IPS DF 4.7 (cell line): ENCODE measurements around the gene PCDHB10.
"Not testable (repeated sequence)": the region's sequence is repeated elsewhere in the genome, so short reads cannot be mapped to it uniquely, and the experiment has no call there.

Experiments
- DNase-seq: peaks from one replicate; pipeline ENCODE4 v3.0.0-alpha.2; 2013; ENCODE audit warnings: low spot score; ENCODE audit errors: extremely low read depth

PCDHB10 gene

GRCh38 chr5:141186897-141187512 is 5.1 kb upstream of the PCDHB10 start, which contains the start of gene PCDHB9:
Gene PCDHB9, plus strand, starts transcription at chr5:141187161. Its CDS starts 158 bp downstream, at chr5:141187319.
- DNase-seq: no peak

- not testable (repeated sequence) for DNase-seq
These were observed 3.5 kb upstream of the PCDHB10 start for GRCh38 chr5:141188682-141189081.

DNA sequence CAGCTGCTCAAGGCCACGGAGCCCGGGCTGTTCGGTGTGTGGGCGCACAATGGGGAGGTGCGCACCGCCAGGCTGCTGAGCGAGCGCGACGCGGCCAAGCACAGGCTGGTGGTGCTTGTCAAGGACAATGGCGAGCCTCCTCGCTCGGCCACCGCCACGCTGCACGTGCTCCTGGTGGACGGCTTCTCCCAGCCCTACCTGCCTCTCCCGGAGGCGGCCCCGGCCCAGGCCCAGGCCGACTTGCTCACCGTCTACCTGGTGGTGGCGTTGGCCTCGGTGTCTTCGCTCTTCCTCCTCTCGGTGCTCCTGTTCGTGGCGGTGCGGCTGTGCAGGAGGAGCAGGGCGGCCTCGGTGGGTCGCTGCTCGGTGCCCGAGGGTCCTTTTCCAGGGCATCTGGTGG is 3.0 kb upstream of the PCDHB10 start:
- not testable (repeated sequence) for DNase-seq

DNA sequence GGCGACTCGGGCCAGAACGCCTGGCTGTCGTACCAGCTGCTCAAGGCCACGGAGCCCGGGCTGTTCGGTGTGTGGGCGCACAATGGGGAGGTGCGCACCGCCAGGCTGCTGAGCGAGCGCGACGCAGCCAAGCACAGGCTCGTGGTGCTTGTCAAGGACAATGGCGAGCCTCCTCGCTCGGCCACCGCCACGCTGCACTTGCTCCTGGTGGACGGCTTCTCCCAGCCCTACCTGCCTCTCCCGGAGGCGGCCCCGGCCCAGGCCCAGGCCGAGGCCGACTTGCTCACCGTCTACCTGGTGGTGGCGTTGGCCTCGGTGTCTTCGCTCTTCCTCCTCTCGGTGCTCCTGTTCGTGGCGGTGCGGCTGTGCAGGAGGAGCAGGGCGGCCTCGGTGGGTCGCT is 2.2 kb downstream of the PCDHB10 start:
- DNase-seq: not testable (repeated sequence)

DNA sequence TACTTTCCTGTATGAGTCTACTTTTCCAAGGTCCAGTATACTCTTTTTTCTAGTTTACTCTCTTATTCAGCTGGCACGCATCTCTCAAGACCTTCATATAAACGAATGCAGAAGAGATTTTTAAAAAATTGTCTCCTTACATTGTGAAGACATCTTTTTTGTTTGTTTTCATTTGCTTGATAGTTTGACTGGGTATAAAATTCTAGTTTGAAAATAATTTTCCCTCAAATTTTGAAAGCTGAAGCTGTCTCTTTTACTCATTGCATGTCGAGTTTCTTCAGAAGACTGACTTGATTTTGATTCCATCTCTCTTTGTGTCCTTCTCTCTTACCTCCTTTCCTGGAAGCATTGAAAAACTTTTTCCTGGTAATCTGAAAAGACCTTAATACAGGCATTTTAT is 4.2 kb downstream of the PCDHB10 start:
- no peak for DNase-seq

GRCh38 chr5:141199359-141200235 is 7.4 kb downstream of the PCDHB10 start, which contains the start of gene PCDHB11:
Gene PCDHB11, plus strand, starts transcription at chr5:141199627. Its CDS starts 148 bp downstream, at chr5:141199775.
- no peak for DNase-seq

DNA sequence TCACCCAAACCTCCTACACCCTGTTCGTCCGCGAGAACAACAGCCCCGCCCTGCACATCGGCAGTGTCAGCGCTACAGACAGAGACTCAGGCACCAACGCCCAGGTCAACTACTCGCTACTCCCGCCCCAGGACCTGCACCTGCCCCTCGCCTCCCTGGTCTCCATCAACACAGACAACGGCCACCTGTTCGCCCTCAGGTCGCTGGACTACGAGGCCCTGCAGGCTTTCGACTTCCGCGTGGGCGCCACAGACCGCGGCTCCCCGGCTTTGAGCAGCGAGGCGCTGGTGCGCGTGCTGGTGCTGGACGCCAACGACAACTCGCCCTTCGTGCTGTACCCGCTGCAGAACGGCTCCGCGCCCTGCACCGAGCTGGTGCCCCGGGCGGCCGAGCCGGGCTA is 9.0 kb downstream of the PCDHB10 start:
- not testable (repeated sequence) for DNase-seq

DNA sequence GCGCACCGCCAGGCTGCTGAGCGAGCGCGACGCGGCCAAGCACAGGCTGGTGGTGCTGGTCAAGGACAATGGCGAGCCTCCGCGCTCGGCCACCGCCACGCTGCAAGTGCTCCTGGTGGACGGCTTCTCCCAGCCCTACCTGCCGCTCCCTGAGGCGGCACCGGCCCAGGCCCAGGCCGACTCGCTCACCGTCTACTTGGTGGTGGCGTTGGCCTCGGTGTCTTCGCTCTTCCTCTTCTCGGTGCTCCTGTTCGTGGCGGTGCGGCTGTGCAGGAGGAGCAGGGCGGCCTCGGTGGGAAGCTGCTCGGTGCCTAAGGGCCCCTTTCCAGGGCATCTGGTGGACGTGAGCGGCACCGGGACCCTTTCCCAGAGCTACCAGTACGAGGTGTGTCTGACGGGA is 9.5 kb downstream of the PCDHB10 start:
- DNase-seq: not testable (repeated sequence)

- no peak for DNase-seq
These were observed 16.3 kb downstream of the PCDHB10 start, which contains the start of gene PCDHB12 for GRCh38 chr5:141208478-141208877. Gene PCDHB12, plus strand, starts transcription at chr5:141208719. Its CDS starts 189 bp downstream, at chr5:141208908.

DNA sequence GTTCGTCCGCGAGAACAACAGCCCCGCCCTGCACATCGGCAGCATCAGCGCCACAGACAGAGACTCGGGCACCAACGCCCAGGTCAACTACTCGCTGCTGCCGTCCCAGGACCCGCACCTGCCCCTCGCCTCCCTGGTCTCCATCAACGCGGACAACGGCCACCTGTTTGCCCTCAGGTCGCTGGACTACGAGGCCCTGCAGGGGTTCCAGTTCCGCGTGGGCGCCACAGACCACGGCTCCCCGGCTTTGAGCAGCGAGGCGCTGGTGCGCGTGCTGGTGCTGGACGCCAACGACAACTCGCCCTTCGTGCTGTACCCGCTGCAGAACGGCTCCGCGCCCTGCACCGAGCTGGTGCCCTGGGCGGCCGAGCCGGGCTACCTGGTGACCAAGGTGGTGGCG is 18.1 kb downstream of the PCDHB10 start:
- not testable (repeated sequence) for DNase-seq

DNA sequence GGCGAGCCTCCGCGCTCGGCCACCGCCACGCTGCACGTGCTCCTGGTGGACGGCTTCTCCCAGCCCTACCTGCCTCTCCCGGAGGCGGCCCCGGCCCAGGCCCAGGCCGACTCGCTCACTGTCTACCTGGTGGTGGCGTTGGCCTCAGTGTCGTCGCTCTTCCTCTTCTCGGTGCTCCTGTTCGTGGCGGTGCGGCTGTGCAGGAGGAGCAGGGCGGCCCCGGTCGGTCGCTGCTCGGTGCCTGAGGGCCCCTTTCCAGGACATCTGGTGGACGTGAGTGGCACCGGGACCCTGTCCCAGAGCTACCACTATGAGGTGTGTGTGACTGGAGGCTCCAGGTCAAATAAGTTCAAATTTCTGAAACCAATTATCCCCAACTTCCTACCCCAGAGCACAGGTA is 18.7 kb downstream of the PCDHB10 start:
- not testable (repeated sequence) for DNase-seq

- DNase-seq: not testable (repeated sequence)
These were observed 21.6 kb downstream of the PCDHB10 start, which contains the start of gene PCDHB13 for GRCh38 chr5:141213656-141214339. Gene PCDHB13, plus strand, starts transcription at chr5:141213919. Its CDS starts 205 bp downstream, at chr5:141214124.

GRCh38 chr5:141214583-141214982 is 22.4 kb downstream of the PCDHB10 start:
- DNase-seq: not testable (repeated sequence)

DNA sequence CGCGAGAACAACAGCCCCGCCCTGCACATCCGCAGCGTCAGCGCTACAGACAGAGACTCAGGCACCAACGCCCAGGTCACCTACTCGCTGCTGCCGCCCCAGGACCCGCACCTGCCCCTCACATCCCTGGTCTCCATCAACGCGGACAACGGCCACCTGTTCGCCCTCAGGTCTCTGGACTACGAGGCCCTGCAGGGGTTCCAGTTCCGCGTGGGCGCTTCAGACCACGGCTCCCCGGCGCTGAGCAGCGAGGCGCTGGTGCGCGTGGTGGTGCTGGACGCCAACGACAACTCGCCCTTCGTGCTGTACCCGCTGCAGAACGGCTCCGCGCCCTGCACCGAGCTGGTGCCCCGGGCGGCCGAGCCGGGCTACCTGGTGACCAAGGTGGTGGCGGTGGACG is 23.4 kb downstream of the PCDHB10 start:
- not testable (repeated sequence) for DNase-seq

GRCh38 chr5:141216035-141216434 is 23.9 kb downstream of the PCDHB10 start:
- DNase-seq: not testable (repeated sequence)

DNA sequence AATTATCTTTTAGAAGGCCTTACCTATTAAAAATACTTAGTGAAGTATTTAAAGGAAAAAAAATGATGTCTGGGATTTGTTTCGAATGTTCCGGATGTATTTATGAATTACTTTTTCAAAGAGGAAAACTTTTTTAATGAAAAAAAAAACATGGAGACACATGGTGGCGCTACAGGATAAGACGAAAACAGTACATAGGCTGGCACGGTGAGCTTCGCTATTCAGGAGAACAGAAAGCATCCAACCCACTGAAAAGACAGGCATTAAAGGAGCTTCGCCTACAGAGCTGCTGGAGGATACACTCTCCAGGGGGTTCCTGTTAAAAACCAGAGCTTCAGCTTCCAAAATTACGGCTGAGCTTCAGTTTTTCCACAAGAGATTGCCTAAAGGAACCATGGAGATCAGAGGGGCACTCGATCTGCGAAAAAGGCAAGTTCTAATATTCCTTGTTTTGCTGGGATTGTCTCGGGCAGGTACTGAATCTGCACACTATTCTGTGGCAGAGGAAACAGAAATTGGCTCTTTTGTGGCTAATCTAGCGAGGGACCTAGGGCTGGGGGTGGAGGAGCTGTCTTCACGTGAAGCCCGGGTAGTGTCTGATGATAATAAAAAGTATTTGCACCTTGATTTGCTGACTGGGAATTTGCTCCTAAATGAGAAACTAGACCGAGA is 31.1 kb downstream of the PCDHB10 start, which contains the start of gene PCDHB14:
TSS of gene PCDHB14 (plus strand) at position 232 of the 672 bp plus-strand sequence. CDS start at position 395, 163 bp downstream.
- DNase-seq: peak; percentile 69

DNA sequence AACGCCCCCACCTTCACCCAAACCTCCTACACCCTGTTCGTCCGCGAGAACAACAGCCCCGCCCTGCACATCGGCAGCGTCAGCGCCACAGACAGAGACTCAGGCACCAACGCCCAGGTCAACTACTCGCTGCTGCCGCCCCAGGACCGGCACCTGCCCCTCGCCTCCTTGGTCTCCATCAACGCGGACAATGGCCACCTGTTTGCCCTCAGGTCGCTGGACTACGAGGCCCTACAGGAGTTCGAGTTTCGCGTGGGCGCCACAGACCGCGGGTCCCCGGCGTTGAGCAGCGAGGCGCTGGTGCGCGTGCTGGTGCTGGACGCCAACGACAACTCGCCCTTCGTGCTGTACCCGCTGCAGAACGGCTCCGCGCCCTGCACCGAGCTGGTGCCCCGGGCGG is 32.7 kb downstream of the PCDHB10 start:
- DNase-seq: not testable (repeated sequence)

- not testable (repeated sequence) for DNase-seq
These were observed 33.3 kb downstream of the PCDHB10 start for GRCh38 chr5:141225421-141225820.

DNA sequence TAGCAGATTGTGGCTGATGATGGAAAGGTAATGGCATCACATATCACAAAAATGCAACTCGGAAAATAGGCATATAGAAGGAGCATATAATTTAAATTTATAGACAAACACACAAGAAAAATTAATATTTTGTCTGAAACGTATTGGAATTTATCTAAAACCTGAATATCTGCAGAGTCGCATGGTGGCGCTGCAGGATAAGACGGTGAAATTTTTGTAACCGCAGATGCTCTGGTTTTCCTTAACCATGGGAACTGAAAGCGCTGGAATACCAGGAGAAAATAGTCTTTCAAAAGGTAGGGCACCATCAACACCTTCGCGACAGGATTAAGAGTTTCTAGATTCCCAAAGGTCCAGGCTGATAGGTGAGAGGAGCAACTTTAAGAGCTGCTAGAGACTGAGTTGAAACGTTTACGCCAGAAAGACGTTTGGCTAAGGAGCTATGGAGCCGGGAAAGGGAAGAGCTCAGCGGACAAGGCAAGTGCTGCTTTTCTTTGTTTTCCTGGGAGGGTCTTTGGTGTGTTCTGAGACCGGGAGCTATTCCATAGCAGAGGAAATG is 42.0 kb downstream of the PCDHB10 start:
- no peak for DNase-seq

- DNase-seq: not testable (repeated sequence)
These were observed 43.8 kb downstream of the PCDHB10 start for GRCh38 chr5:141235922-141236321.
